Measurements from ENCODE around the gene PIGBOS1. TPM values are rescaled to one million over a fixed set of nuclear protein-coding genes. Genes with fewer than 3 reads are reported as not detected.
"Not testable (repeated sequence)": the region's sequence is repeated elsewhere in the genome, so short reads cannot be mapped to it uniquely, and the experiment has no call there.

The PIGBOS1 gene
- 8.0 TPM for total RNA-seq

- DNase-seq, result peak; percentile 85
Observed at GRCh38 chr15:55318588-55319494, at the start of gene PIGBOS1, which contains the start of gene PIGB. Gene PIGBOS1, minus strand, starts transcription at chr15:55319123. Its CDS starts 1,331 bp downstream, at chr15:55317792. Gene PIGB, plus strand, starts transcription at chr15:55319222. Its CDS starts 29 bp downstream, at chr15:55319251.

- no peak for DNase-seq
Observed at GRCh38 chr15:55366981-55367380, 48.1 kb upstream of the PIGBOS1 start.

- DNase-seq, result no peak
Observed at GRCh38 chr15:55362641-55363040, 43.7 kb upstream of the PIGBOS1 start.

DNA sequence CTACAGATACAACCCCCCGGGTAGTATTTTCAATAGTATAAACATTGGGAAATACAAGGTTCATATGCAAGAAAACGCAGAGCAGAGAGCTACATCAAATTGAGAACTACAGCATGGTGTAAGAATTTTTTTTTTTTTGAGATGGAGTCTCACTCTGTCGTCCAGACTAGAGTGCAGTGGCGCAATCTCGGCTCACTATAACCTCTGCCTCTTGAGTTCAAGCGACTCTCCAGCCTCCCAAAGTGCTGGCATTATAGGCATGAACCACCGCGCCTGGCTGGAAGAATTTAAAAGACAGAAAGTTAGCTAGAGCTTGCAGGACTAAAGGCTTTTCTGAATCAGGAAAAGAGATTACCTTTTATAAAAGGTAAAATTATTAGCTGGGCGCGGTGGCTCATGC lies 42.1 kb upstream of the PIGBOS1 start:
- DNase-seq, result no peak

DNA sequence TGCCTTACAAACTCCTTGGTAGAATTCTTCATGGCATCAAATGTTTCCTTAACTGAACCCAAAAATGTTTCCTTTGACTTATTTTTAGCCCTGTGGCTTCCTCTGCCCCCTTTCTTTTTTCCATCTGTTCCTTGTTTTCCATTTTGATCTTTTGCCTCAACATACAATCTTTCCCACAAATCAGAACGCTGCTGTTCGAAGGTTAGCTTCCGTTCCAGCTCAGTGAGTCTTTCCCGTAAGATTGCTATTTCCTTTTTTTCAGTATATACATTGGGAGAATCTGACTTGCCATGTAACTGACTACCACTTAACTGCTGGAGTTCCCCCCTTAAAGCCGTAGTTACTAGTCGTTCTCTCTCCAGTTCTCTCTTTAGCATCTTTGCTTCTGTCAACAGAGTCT lies 41.3 kb upstream of the PIGBOS1 start:
- DNase-seq, result no peak

DNA sequence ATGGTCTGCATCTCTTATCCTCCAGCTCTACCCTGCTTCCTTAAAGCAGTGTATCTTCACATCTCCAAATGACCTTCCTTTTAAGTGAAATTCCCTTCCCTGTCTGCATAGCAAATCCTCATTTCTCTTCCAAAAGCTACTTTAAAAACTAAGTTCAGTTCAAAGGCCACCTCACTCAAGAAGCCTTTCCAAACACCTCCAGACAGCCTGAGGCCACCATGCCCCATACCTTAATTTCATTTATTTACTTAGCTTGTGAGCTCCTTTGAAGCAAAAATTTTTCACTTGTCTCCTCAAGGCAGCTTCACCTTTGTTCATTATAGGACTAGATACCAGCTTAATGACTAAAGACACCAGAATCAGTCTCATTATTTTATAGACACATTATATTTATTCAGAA lies 39.5 kb upstream of the PIGBOS1 start:
- DNase-seq, result no peak

GRCh38 chr15:55357774-55358173 lies 38.9 kb upstream of the PIGBOS1 start:
- no peak for DNase-seq

GRCh38 chr15:55356985-55357585 lies 38.2 kb upstream of the PIGBOS1 start:
- DNase-seq, result no peak

GRCh38 chr15:55353025-55353424 lies 34.1 kb upstream of the PIGBOS1 start:
- no peak for DNase-seq

- DNase-seq, result no peak
Observed at GRCh38 chr15:55349282-55349681, 30.4 kb upstream of the PIGBOS1 start.

GRCh38 chr15:55348281-55348778 lies 29.4 kb upstream of the PIGBOS1 start:
- no peak for DNase-seq

- DNase-seq, result no peak
Observed at GRCh38 chr15:55344206-55344605, 25.3 kb upstream of the PIGBOS1 start.

- peak; percentile 23 for DNase-seq
Observed at GRCh38 chr15:55343168-55343567, 24.2 kb upstream of the PIGBOS1 start.

DNA sequence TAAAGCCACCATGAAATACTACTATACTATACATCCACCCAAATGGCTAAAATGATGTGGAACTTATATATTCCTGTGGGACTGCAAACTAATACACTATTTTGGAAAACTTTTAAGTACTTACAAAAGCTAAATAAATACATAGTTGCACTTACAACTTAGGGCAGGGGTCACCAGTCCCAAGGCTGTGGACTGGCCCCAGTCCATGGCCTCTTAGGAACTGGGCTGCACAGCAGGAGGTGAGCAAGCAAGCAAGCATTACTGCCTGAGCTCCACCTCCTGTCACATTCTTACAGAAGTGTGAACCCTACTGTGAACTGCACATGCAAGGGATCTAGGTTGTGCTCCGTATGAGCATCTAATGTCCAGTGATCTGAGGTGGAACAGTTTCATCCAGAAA lies 18.2 kb upstream of the PIGBOS1 start:
- DNase-seq, result no peak

- no peak for DNase-seq
Observed at GRCh38 chr15:55334997-55335396, 16.1 kb upstream of the PIGBOS1 start.

DNA sequence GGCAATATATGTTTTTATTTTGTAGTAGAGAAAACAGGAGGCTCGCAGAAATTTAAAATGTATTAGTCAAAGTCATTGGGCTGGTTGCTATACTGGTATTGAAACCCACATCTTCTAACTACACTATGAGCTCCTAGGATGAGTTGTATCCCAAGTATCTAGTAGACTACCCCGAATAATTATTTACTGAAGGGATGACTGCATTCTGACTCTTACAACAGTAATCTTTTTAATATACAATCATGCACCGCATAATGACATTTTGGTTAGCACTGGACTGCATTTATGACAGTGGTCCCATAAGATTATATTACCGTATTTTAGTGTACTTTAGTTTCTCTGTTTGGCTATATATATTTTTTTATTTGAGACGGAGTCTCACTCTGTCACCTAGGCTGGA lies 15.4 kb upstream of the PIGBOS1 start:
- no peak for DNase-seq

DNA sequence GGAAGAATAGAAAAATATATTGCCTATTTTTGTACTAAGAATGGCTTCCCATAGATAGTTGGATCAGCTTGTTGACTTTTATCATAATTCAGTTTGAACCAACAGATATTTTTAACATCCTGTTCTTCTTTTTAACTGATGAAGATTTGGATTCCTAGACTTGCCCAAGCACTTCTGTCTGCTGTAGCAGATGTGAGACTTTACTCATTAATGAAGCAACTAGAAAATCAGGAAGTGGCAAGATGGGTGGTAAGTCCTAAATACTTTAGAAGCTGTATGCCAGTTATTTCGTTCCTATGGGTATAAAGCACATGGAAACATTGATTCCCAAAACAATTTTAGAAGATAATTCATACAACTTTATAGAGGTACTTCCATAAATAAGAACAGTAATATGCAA lies 8.5 kb upstream of the PIGBOS1 start:
- DNase-seq, result no peak

DNA sequence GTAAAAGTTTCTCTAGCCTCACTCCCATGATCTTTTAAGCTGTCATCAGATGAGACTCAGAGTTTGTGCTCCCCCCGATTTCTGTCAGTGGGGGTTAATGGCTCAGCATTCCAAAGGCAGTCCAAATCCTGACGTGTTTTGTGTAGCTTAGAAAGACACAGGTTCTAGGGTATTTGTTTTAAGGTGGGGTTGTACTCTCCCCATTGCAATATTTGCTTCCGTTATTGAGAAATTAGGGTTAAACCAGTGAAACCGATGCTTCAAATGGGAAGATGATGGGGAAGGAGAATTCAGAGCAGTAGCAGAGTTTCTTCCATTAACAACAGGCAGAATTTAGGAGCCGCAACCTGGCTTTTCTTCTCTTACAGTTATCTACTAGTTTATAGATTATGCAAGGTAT lies 3.5 kb upstream of the PIGBOS1 start:
- no peak for DNase-seq

- no peak for DNase-seq
Observed at GRCh38 chr15:55320963-55321362, 2.0 kb upstream of the PIGBOS1 start.

DNA sequence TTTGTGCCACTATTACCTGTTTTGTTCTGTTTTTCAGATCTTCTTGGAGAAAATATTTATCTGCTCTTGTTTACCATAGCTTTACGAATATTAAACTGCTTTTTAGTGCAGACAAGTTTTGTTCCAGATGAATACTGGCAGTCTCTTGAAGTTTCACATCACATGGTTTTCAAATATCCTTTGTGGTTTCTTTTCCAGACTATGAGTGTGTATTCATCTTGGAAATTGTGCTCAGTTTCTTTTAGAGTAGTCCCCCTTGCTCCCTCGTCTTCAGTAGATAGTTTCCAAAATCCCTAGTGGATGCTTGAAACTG lies 1.3 kb upstream of the PIGBOS1 start:
- DNase-seq, result no peak

DNA sequence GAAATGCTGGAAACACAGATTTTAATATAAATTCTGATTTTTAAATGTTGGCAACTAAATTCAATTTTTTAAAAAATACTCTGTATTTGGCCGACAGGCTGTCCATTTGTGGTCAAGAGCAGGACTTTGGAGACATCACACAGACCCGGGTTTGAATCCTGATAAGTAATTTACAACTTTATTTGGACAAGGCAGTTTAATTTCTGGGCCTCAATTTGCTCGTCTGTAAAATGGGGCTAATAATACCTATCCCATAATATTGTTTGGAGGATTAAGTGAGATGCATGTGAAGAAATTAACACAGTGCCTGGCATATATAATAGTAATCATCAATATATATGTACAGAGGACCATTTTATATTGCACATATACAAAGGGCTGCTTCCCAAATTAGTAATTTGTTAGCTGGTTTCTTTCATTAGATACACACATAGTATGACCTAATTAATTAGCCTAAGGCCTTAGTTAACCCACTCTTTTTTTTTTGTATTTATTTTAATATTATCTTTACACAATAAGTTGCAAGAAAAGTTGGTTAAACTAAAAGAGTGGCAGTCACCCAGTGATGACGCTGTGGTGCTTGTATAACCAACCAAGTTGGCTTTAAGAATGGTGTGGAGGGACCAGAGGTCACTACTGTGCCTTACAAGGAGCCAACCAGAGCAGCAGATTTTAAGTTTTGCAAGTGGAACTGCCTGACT lies 764 bp upstream of the PIGBOS1 start:
- no peak for DNase-seq

DNA sequence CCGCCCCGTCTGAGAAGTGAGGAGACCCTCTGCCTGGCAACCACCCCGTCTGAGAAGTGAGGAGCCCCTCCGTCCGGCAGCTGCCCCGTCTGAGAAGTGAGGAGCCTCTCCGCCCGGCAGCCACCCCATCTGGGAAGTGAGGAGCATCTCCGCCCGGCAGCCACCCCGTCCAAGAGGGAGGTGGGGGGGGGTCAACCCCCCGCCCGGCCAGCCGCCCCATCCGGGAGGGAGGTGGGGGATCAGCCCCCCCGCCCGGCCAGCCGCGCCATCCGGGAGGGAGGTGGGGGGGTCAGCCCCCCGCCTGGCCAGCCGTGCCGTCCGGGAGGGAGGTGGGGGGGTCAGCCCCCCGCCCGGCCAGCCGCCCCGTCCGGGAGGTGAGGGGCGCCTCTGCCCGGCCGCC lies 16.1 kb downstream of the PIGBOS1 start:
- not testable (repeated sequence) for DNase-seq

GRCh38 chr15:55297315-55297714 lies 21.6 kb downstream of the PIGBOS1 start:
- DNase-seq, result no peak

Data from skin of body (tissue), 2 donors.